C4-2B (cell line): Measurements from ENCODE around the gene PTCSC3.

Experiments
- ZFX ChIP-seq: fragments of 450-650 bp; IDR thresholded peaks from 2 replicates; pipeline ENCODE4 v1.6.1; 2017
- TF ChIP-seq, protein P1 (sequence below): fragments of 450-650 bp; conservative IDR thresholded peaks from 2 replicates; pipeline ENCODE4 v1.5.1; 2017; ENCODE audit warnings: mild to moderate bottlenecking

DNA sequence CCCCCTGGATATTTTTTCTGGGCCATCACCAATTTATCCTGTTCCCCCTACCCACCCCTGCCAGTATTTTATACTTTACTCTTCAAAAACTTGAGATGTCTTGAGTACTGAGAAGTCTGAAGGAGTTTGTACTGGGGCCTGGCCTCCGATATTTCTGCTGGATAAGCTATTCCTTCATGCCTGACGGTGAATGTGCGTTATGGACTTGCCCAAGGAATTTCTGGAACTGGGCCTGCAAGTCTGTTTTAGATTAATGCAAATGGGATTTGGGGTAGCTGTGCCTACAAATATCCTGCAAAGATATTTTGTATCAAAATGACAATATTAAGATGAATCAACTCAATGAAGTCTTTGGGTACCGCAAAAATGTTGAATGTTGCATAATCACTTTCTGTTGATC is at the start of gene PTCSC3:
- TF ChIP-seq, protein P1, sequence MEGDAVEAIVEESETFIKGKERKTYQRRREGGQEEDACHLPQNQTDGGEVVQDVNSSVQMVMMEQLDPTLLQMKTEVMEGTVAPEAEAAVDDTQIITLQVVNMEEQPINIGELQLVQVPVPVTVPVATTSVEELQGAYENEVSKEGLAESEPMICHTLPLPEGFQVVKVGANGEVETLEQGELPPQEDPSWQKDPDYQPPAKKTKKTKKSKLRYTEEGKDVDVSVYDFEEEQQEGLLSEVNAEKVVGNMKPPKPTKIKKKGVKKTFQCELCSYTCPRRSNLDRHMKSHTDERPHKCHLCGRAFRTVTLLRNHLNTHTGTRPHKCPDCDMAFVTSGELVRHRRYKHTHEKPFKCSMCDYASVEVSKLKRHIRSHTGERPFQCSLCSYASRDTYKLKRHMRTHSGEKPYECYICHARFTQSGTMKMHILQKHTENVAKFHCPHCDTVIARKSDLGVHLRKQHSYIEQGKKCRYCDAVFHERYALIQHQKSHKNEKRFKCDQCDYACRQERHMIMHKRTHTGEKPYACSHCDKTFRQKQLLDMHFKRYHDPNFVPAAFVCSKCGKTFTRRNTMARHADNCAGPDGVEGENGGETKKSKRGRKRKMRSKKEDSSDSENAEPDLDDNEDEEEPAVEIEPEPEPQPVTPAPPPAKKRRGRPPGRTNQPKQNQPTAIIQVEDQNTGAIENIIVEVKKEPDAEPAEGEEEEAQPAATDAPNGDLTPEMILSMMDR, result no peak
- no peak for TF ChIP-seq ZFX
